CD8-positive, alpha-beta memory T cell (primary cell): ENCODE data around the gene CARD9. TPM values are rescaled to one million over a fixed set of nuclear protein-coding genes. Genes with fewer than 3 reads are reported as not detected.

ENCODE experiments used
- CTCF ChIA-PET: fragments of 350-600 bp; sonication (Branson Sonifier 250); formaldehyde crosslinking; loops from one replicate; lab custom pipeline; 2021; ENCODE audit warnings: antibody characterized with exemption; lab: Charles Lee
- POLR2A ChIA-PET: fragments of 350-600 bp; sonication (Branson Sonifier 250); formaldehyde crosslinking; loops from one replicate; lab custom pipeline; 2021; ENCODE audit warnings: antibody characterized with exemption; lab: Charles Lee
- DNase-seq, 5 donors: peaks; one replicate each; pipeline versions ENCODE4 v3.0.0 to v3.0.0-alpha.2; 2020 to 2022; ENCODE audit warnings: mixed read lengths in 1 of 5
- H3K27ac ChIP-seq: one replicate; pipeline ENCODE4 v1.7.0; 2013; ENCODE audit warnings: low read depth, mild to moderate bottlenecking, low read length, moderate library complexity
- H3K27me3 ChIP-seq: 2 replicates; pipeline ENCODE4 v1.7.0; 2013; ENCODE audit warnings: low read length, mild to moderate bottlenecking; ENCODE audit not compliant: insufficient read depth, poor library complexity, severe bottlenecking
- H3K36me3 ChIP-seq: 2 replicates; pipeline ENCODE4 v1.7.0; 2013; ENCODE audit warnings: mild to moderate bottlenecking, low read length, moderate library complexity; ENCODE audit not compliant: insufficient read depth
- H3K4me1 ChIP-seq: 2 replicates; pipeline ENCODE4 v1.7.0; 2013; ENCODE audit warnings: mild to moderate bottlenecking, low read length, moderate library complexity; ENCODE audit not compliant: insufficient read depth
- H3K4me3 ChIP-seq: 2 replicates; pipeline ENCODE4 v1.7.0; 2013; ENCODE audit warnings: mild to moderate bottlenecking, low read length
- H3K9me3 ChIP-seq: 2 replicates; pipeline ENCODE4 v1.7.0; 2013; ENCODE audit warnings: mild to moderate bottlenecking, low read length
- H3K27ac Mint-ChIP-seq, 8 donors: one replicate each; pipeline ENCODE4 v1.8.0; 2020 to 2021; ENCODE audit warnings: mixed read lengths in 8 of 8, mild to moderate bottlenecking in 6 of 8, inconsistent platforms in 3 of 8, moderate library complexity in 3 of 8
- H3K27me3 Mint-ChIP-seq, 2 donors: one replicate each; pipeline ENCODE4 v1.8.0; 2020 to 2021; ENCODE audit warnings: mixed read lengths in 2 of 2, mild to moderate bottlenecking in 1 of 2, moderate library complexity in 1 of 2
- H3K36me3 Mint-ChIP-seq, 3 donors: one replicate each; pipeline ENCODE4 v1.8.0; 2020 to 2021; ENCODE audit warnings: mixed read lengths in 3 of 3, inconsistent platforms in 1 of 3, mild to moderate bottlenecking in 1 of 3
- H3K4me1 Mint-ChIP-seq, 3 donors: one replicate each; pipeline ENCODE4 v1.8.0; 2020 to 2021; ENCODE audit warnings: mixed read lengths in 3 of 3, inconsistent platforms in 1 of 3, mild to moderate bottlenecking in 1 of 3
- H3K4me3 Mint-ChIP-seq, 7 donors: one replicate each; pipeline ENCODE4 v1.8.0; 2020 to 2021; ENCODE audit warnings: mixed read lengths in 7 of 7, mild to moderate bottlenecking in 6 of 7, moderate library complexity in 4 of 7, inconsistent platforms in 2 of 7
- H3K9me3 Mint-ChIP-seq, 5 donors: one replicate each; pipeline ENCODE4 v1.8.0; 2020 to 2022; ENCODE audit warnings: mixed read lengths in 5 of 5, mild to moderate bottlenecking in 3 of 5, moderate library complexity in 2 of 5, inconsistent platforms in 1 of 5
- polyA plus RNA-seq: library from polyadenylated mRNA; unstranded; fragments of 300-500 nt; fragmentation: Illumina TruSeq; gene quantifications from one replicate; pipeline ENCODE4 v1.2.3, GENCODE V29; 2021
- total RNA-seq, 2 experiments: library from RNA; stranded (reverse); gene quantifications; one replicate each; pipeline ENCODE4 v1.2.3, GENCODE V29; 2021

CARD9 gene
- total and polyA plus RNA-seq, 3 experiments from 2014 or later = 1.4 to 1.5 TPM; not detected in 1

DNA sequence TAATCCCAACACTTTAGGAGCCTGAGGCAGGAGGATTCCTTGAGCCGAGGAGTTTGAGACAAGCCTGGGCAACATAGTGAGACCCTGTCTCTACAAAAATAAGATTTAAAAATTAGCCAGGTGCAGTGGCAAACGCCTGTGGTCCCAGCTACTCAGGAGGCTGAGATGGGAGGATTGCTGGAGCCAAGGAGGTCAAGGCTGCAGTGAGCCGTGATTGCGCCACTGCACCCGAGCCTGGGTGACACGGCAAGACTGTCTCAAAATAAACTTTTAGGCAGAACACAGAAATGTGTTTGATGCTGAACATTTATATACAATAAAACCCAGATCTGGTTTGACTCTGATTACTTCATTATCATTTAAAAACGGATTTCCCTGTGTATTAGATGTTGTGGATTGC, 32.0 kb upstream of the CARD9 start:
- H3K36me3 Mint-ChIP-seq = peaks cover 0 to 44% (median 2%) of the 10 kb centered on the region in 3 donors
- peak overlapping the region in 5 of 8 donors; percentile 42 to 99 (median 92) for H3K27ac Mint-ChIP-seq
- no peak overlapping the region for H3K27ac ChIP-seq
- H3K27me3 Mint-ChIP-seq = no peaks in the 10 kb centered on the region
- H3K36me3 ChIP-seq = peaks cover 8% of the 10 kb centered on the region
- H3K4me1 Mint-ChIP-seq = peaks cover 48 to 72% (median 56%) of the 10 kb centered on the region in 3 donors
- no peaks in the 10 kb centered on the region for H3K9me3 Mint-ChIP-seq
- ChIA-PET POLR2A (interaction anchor here (0.6 kb wide), 1 partner anchor 446 kb away, joined by 7 read pairs; no protein-coding TSS in a partner anchor), CTCF (no interaction called here)
- no peak for DNase-seq
- peaks cover 49% of the 10 kb centered on the region for H3K4me1 ChIP-seq
- no peaks in the 10 kb centered on the region for H3K27me3 ChIP-seq
- peak overlapping the region in 3 of 7 donors; percentile 16 to 83 (median 28) for H3K4me3 Mint-ChIP-seq
- no peaks in the 10 kb centered on the region for H3K9me3 ChIP-seq
- H3K4me3 ChIP-seq = no peak overlapping the region

- peaks cover 0 to 40% (median 2%) of the 10 kb centered on the region in 3 donors for H3K36me3 Mint-ChIP-seq
- CTCF ChIA-PET = interaction anchor here (0.6 kb wide), 1 partner anchor 15 kb away, joined by 3 read pairs; no protein-coding TSS in a partner anchor
Measured at GRCh38 chr9:136404801-136405136, 31.3 kb upstream of the CARD9 start.

GRCh38 chr9:136403915-136404800, 30.7 kb upstream of the CARD9 start:
- no peaks in the 10 kb centered on the region for H3K27me3 Mint-ChIP-seq
- POLR2A ChIA-PET = interaction anchor here (1.1 to 1.6 kb wide), 2 partner anchors 20 to 41 kb away, joined by 3 to 8 read pairs; partner anchors contain the start of gene DNLZ
- CTCF ChIA-PET = interaction anchor here (0.6 kb wide), 1 partner anchor 15 kb away, joined by 3 read pairs; no protein-coding TSS in a partner anchor
- peaks cover 51% of the 10 kb centered on the region for H3K4me1 ChIP-seq
- peaks cover 8% of the 10 kb centered on the region for H3K36me3 ChIP-seq
- peaks cover 0 to 41% (median 2%) of the 10 kb centered on the region in 3 donors for H3K36me3 Mint-ChIP-seq
- no peaks in the 10 kb centered on the region for H3K9me3 ChIP-seq
- no peaks in the 10 kb centered on the region for H3K9me3 Mint-ChIP-seq
- H3K27ac Mint-ChIP-seq = peak overlapping the region; percentile 50 to 99 (median 92)
- H3K27ac ChIP-seq = peak overlapping the region; percentile 51
- no peak overlapping the region for H3K4me3 ChIP-seq
- peak overlapping the region; percentile 62 to 85 (median 72) for H3K4me3 Mint-ChIP-seq
- peak in 4 of 5 donors; percentile 17 to 46 (median 28) for DNase-seq
- no peaks in the 10 kb centered on the region for H3K27me3 ChIP-seq
- peaks cover 43 to 66% (median 49%) of the 10 kb centered on the region in 3 donors for H3K4me1 Mint-ChIP-seq

More at GRCh38 chr9:136404801-136405136, 31.3 kb upstream of the CARD9 start:
- no peak for DNase-seq
- POLR2A ChIA-PET = no interaction called here
- Mint-ChIP-seq H3K27me3 (no peaks in the 10 kb centered on the region), H3K27ac (peak overlapping the region; percentile 66 to 99 (median 92)), H3K4me1 (peaks cover 46 to 69% (median 54%) of the 10 kb centered on the region in 3 donors), H3K4me3 (peak overlapping the region in 6 of 7 donors; percentile 63 to 89 (median 72)), H3K9me3 (no peaks in the 10 kb centered on the region)
- Histone ChIP-seq H3K4me1 (peaks cover 53% of the 10 kb centered on the region), H3K36me3 (peaks cover 8% of the 10 kb centered on the region), H3K27me3 (no peaks in the 10 kb centered on the region), H3K4me3 (no peak overlapping the region), H3K9me3 (no peaks in the 10 kb centered on the region), H3K27ac (peak overlapping the region; percentile 29)

DNA sequence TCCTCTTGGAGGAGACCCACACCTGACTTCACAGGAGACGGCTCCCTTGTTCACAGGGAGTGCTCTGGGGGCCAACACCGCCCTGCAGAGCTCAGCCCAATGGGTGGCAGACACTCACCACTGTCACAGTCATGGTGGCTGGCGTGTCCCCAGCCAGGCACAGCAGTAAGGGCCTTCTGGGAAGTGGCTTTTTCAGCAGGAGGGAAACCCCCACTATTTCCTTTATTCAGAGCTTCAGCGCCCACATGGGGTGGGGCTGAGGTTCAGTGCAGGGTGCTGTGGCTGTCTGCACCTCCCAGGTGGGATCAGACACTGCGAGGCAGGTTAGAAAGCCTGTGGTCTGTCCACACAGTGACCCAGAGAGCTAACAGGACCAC, 30.1 kb upstream of the CARD9 start:
- Mint-ChIP-seq H3K4me1 (peaks cover 45 to 67% (median 49%) of the 10 kb centered on the region in 3 donors), H3K36me3 (peaks cover 0 to 40% (median 0%) of the 10 kb centered on the region in 3 donors), H3K4me3 (peak overlapping the region; percentile 50 to 85 (median 72)), H3K27ac (peak overlapping the region; percentile 50 to 99 (median 92)), H3K27me3 (no peaks in the 10 kb centered on the region), H3K9me3 (no peaks in the 10 kb centered on the region)
- ChIA-PET POLR2A (interaction anchor here (0.8 to 1.6 kb wide), 3 partner anchors 19 to 55 kb away, joined by 3 to 8 read pairs (median 3); partner anchors contain the start of gene DNLZ), CTCF (no interaction called here)
- Histone ChIP-seq H3K4me1 (peaks cover 51% of the 10 kb centered on the region), H3K4me3 (no peak overlapping the region), H3K27me3 (no peaks in the 10 kb centered on the region), H3K9me3 (no peaks in the 10 kb centered on the region), H3K36me3 (peaks cover 12% of the 10 kb centered on the region), H3K27ac (peak overlapping the region; percentile 51)
- DNase-seq = peak; percentile 64 to 83 (median 70)

- Mint-ChIP-seq H3K27ac (peak overlapping the region in 7 of 8 donors; percentile 32 to 88 (median 66)), H3K9me3 (no peaks in the 10 kb centered on the region), H3K36me3 (peaks cover 0 to 36% (median 0%) of the 10 kb centered on the region in 3 donors), H3K27me3 (no peaks in the 10 kb centered on the region), H3K4me3 (peak overlapping the region in 3 of 7 donors; percentile 28 to 37 (median 32)), H3K4me1 (peaks cover 42 to 65% (median 48%) of the 10 kb centered on the region in 3 donors)
- H3K4me3 ChIP-seq = no peak overlapping the region
- H3K9me3 ChIP-seq = no peaks in the 10 kb centered on the region
- H3K27ac ChIP-seq = no peak overlapping the region
- CTCF ChIA-PET = interaction anchor here (1.4 to 1.8 kb wide), 2 partner anchors 8 to 12 kb away, joined by 4 to 13 read pairs; partner anchors contain the start of genes ENTR1 and PMPCA
- H3K36me3 ChIP-seq = peaks cover 13% of the 10 kb centered on the region
- POLR2A ChIA-PET = no interaction called here
- no peak for DNase-seq
- no peaks in the 10 kb centered on the region for H3K27me3 ChIP-seq
- H3K4me1 ChIP-seq = peaks cover 55% of the 10 kb centered on the region
Measured at GRCh38 chr9:136402067-136402466, 28.6 kb upstream of the CARD9 start.

- H3K4me3 ChIP-seq = no peak overlapping the region
- peak overlapping the region in 6 of 8 donors; percentile 36 to 90 (median 81) for H3K27ac Mint-ChIP-seq
- peaks cover 13% of the 10 kb centered on the region for H3K36me3 ChIP-seq
- no peaks in the 10 kb centered on the region for H3K9me3 Mint-ChIP-seq
- H3K4me3 Mint-ChIP-seq = peak overlapping the region in 4 of 7 donors; percentile 8 to 74 (median 40)
- H3K4me1 Mint-ChIP-seq = peaks cover 44 to 61% (median 48%) of the 10 kb centered on the region in 3 donors
- H3K27me3 ChIP-seq = no peaks in the 10 kb centered on the region
- no peaks in the 10 kb centered on the region for H3K27me3 Mint-ChIP-seq
- POLR2A ChIA-PET = interaction anchor here (0.5 kb wide), 1 partner anchor 70 kb away, joined by 3 read pairs; no protein-coding TSS in a partner anchor
- H3K36me3 Mint-ChIP-seq = peaks cover 0 to 39% (median 2%) of the 10 kb centered on the region in 3 donors
- DNase-seq = no peak
- CTCF ChIA-PET = interaction anchor here (0.7 to 1.8 kb wide), 6 partner anchors 8 to 63 kb away, joined by 3 to 13 read pairs (median 4); partner anchors contain the start of genes DNLZ, ENTR1 and PMPCA
- no peak overlapping the region for H3K27ac ChIP-seq
- H3K9me3 ChIP-seq = no peaks in the 10 kb centered on the region
- peaks cover 55% of the 10 kb centered on the region for H3K4me1 ChIP-seq
Measured at GRCh38 chr9:136401173-136401922, 27.9 kb upstream of the CARD9 start.
